H1 (cell line): Measurements from ENCODE around the gene FOXN3. TPM values are rescaled to one million over a fixed set of nuclear protein-coding genes. Genes with fewer than 3 reads are reported as not detected.

Experiments
- CTCF ChIA-PET: fragments of 300-600 bp; sonication (Branson Sonifier 250); formaldehyde crosslinking; loops from one replicate; lab custom pipeline; 2021; ENCODE audit not compliant: partially characterized antibody; lab: Charles Lee
- POLR2A ChIA-PET: fragments of 300-600 bp; sonication (Branson Sonifier 250); formaldehyde crosslinking; loops from one replicate; lab custom pipeline; 2021; ENCODE audit warnings: inconsistent platforms; ENCODE audit not compliant: partially characterized antibody; lab: Charles Lee
- DNase-seq, 2 experiments: peaks; one replicate each; pipeline versions ENCODE4 v3.0.0 to v3.0.0-alpha.2; 2010 to 2022; ENCODE audit warnings: low spot score in 2 of 2, low read depth in 1 of 2, mixed read lengths in 1 of 2
- FAIRE-seq: peaks from 2 replicates; lab custom pipeline; 2011; peaks lifted over from hg19 to GRCh38; lab: Jason Lieb, UNC
- H2AFZ ChIP-seq: 2 replicates; pipeline ENCODE4 v1.8.1; 2012; ENCODE audit warnings: low read length, inconsistent platforms
- H2AK5ac ChIP-seq: 2 replicates; pipeline ENCODE4 v1.6.1; 2013; ENCODE audit warnings: low read depth, low read length
- H2BK120ac ChIP-seq: replicated peaks from 2 replicates; pipeline ENCODE3; 2013; ENCODE audit warnings: low read depth, low read length, inconsistent platforms
- H2BK12ac ChIP-seq: 2 replicates; pipeline ENCODE4 v1.6.1; 2013; ENCODE audit warnings: low read depth, low read length
- H2BK15ac ChIP-seq: 2 replicates; pipeline ENCODE4 v1.6.1; 2013; ENCODE audit warnings: low read length
- H2BK20ac ChIP-seq: 2 replicates; pipeline ENCODE4 v1.6.1; 2013; ENCODE audit warnings: low read length
- H2BK5ac ChIP-seq: 2 replicates; pipeline ENCODE4 v1.6.1; 2013; ENCODE audit warnings: low read depth, low read length
- H3K14ac ChIP-seq: 2 replicates; pipeline ENCODE4 v1.6.1; 2013; ENCODE audit warnings: inconsistent platforms; ENCODE audit not compliant: insufficient read length
- H3K18ac ChIP-seq: 2 replicates; pipeline ENCODE4 v1.6.1; 2013; ENCODE audit warnings: low read length; ENCODE audit errors: extremely low read depth
- H3K23ac ChIP-seq: 2 replicates; pipeline ENCODE4 v1.6.1; 2013; ENCODE audit warnings: inconsistent platforms; ENCODE audit not compliant: insufficient read length
- H3K23me2 ChIP-seq: 2 replicates; pipeline ENCODE4 v1.6.1; 2013; ENCODE audit warnings: low read depth, low read length
- H3K27ac ChIP-seq: 2 replicates; pipeline ENCODE4 v1.6.1; 2011; ENCODE audit warnings: low read depth, low read length, inconsistent platforms
- H3K27me3 ChIP-seq, 4 experiments: replicated peaks in 1 of 4; 1 replicate in 1 of 4; 2 replicates in 3 of 4; pipeline versions ENCODE4 v1.6.1 to v1.8.1; 2011 to 2013; ENCODE audit warnings: low read length in 3 of 4, mild to moderate bottlenecking in 3 of 4, inconsistent platforms in 2 of 4, mixed read lengths in 2 of 4, moderate library complexity in 1 of 4; ENCODE audit not compliant: control insufficient read depth in 3 of 4, insufficient read depth in 3 of 4; ENCODE audit errors: extremely low read depth in 1 of 4
- H3K36me3 ChIP-seq, 4 experiments: 2 replicates each; pipeline versions ENCODE4 v1.6.1 to v1.8.1; 2011 to 2013; ENCODE audit warnings: mild to moderate bottlenecking in 4 of 4, low read length in 3 of 4, moderate library complexity in 2 of 4, control low read depth in 1 of 4, inconsistent platforms in 1 of 4; ENCODE audit not compliant: insufficient read depth in 4 of 4, control insufficient read depth in 2 of 4
- H3K4ac ChIP-seq: replicated peaks from 2 replicates; pipeline ENCODE3; 2013; ENCODE audit warnings: low read length, low read depth, mixed read lengths, inconsistent platforms; ENCODE audit not compliant: insufficient read length
- H3K4me1 ChIP-seq, 4 experiments: replicated peaks in 1 of 4; 1 replicate in 1 of 4; 2 replicates in 3 of 4; pipeline versions ENCODE4 v1.6.1 to v1.8.1; 2011 to 2013; ENCODE audit warnings: low read length in 3 of 4, inconsistent platforms in 2 of 4, mixed read lengths in 1 of 4; ENCODE audit not compliant: insufficient read depth in 4 of 4, control insufficient read depth in 3 of 4
- H3K4me2 ChIP-seq, 2 experiments: 2 replicates each; pipeline versions ENCODE4 v1.6.1 to v1.8.1; 2011 to 2013; ENCODE audit warnings: low read depth in 2 of 2, low read length in 2 of 2, control low read depth in 1 of 2, inconsistent platforms in 1 of 2, mild to moderate bottlenecking in 1 of 2; ENCODE audit not compliant: insufficient read depth in 1 of 2
- H3K4me3 ChIP-seq, 4 experiments: fragments of 200-600, 300-600 bp in 1 of 4; sonication (generic), shearing (Covaris generic), sonication (Bioruptor Twin) in 1 of 4; 2 replicates each; pipeline versions ENCODE4 v1.5.1 to v1.8.1; 2011 to 2016; ENCODE audit warnings: low read length in 4 of 4, low read depth in 3 of 4, control low read depth in 2 of 4, inconsistent platforms in 2 of 4, mild to moderate bottlenecking in 2 of 4, mixed read lengths in 1 of 4, moderate library complexity in 1 of 4; ENCODE audit not compliant: insufficient read depth in 2 of 4; ENCODE audit errors: extremely low read depth in 1 of 4
- H3K56ac ChIP-seq: replicated peaks from 2 replicates; pipeline ENCODE3; 2013; ENCODE audit warnings: low read depth, mild to moderate bottlenecking, mixed read lengths, low read length, inconsistent platforms; ENCODE audit not compliant: insufficient read length
- H3K79me1 ChIP-seq: 2 replicates; pipeline ENCODE4 v1.6.1; 2013; ENCODE audit warnings: low read depth, low read length, control low read depth
- H3K79me2 ChIP-seq, 2 experiments: 2 replicates each; pipeline versions ENCODE4 v1.6.1 to v1.8.1; 2012 to 2013; ENCODE audit warnings: low read length in 2 of 2, mild to moderate bottlenecking in 2 of 2, inconsistent platforms in 1 of 2; ENCODE audit not compliant: insufficient read depth in 2 of 2, control insufficient read depth in 1 of 2
- H3K9ac ChIP-seq, 4 experiments: replicated peaks in 1 of 4; 1 replicate in 1 of 4; 2 replicates in 3 of 4; pipeline versions ENCODE4 v1.6.1 to v1.8.1; 2011 to 2013; ENCODE audit warnings: low read depth in 3 of 4, low read length in 3 of 4, control low read depth in 2 of 4, mild to moderate bottlenecking in 2 of 4, moderate library complexity in 2 of 4, inconsistent platforms in 1 of 4; ENCODE audit errors: extremely low read depth in 1 of 4
- H3K9me3 ChIP-seq, 2 experiments: 2 replicates each; pipeline versions ENCODE4 v1.6.1 to v1.8.1; 2012 to 2013; ENCODE audit warnings: mild to moderate bottlenecking in 2 of 2, moderate library complexity in 2 of 2, control low read depth in 1 of 2, inconsistent platforms in 1 of 2, low read depth in 1 of 2, low read length in 1 of 2, mixed read lengths in 1 of 2; ENCODE audit not compliant: insufficient read depth in 2 of 2
- H4K20me1 ChIP-seq, 2 experiments: replicated peaks in 1 of 2; 2 replicates each; pipeline versions ENCODE3 to v1.8.1; 2011 to 2013; ENCODE audit warnings: inconsistent platforms in 2 of 2, low read length in 2 of 2, mild to moderate bottlenecking in 1 of 2; ENCODE audit not compliant: insufficient read depth in 2 of 2, control insufficient read depth in 1 of 2
- H4K5ac ChIP-seq: 2 replicates; pipeline ENCODE4 v1.6.1; 2013; ENCODE audit warnings: low read length, low read depth, mixed read lengths, inconsistent platforms; ENCODE audit not compliant: insufficient read length
- H4K8ac ChIP-seq: 2 replicates; pipeline ENCODE4 v1.8.0; 2013; ENCODE audit warnings: mild to moderate bottlenecking, moderate library complexity, low read length, inconsistent platforms; ENCODE audit not compliant: insufficient read depth; ENCODE audit errors: extremely low read depth
- H4K91ac ChIP-seq: replicated peaks from 2 replicates; pipeline ENCODE3; 2013; ENCODE audit warnings: low read length, mixed read lengths, inconsistent platforms; ENCODE audit not compliant: insufficient read length
- CBX5 ChIP-seq: fragments of 300-800, 300-1000 bp; sonication (generic); IDR thresholded peaks from 2 replicates; pipeline ENCODE4 v1.7.1; 2016; ENCODE audit warnings: antibody characterized with exemption, low read length, low read depth
- CBX8 ChIP-seq: fragments of 300-800, 300-1000 bp; sonication (generic); IDR thresholded peaks from 2 replicates; pipeline ENCODE4 v1.7.1; 2016; ENCODE audit warnings: low read depth, low read length, borderline replicate concordance
- CTBP2 ChIP-seq: IDR thresholded peaks from 2 replicates; pipeline ENCODE4 v1.7.0; 2011; ENCODE audit warnings: borderline replicate concordance, mild to moderate bottlenecking, moderate library complexity, mixed read lengths, low read length; ENCODE audit not compliant: insufficient read depth, insufficient read length
- GABPA ChIP-seq: IDR thresholded peaks from 2 replicates; pipeline ENCODE4 v1.6.1; 2011; ENCODE audit warnings: mild to moderate bottlenecking, low read length, moderate library complexity, borderline replicate concordance; ENCODE audit not compliant: insufficient read depth
- GTF2F1 ChIP-seq: IDR thresholded peaks from 2 replicates; pipeline ENCODE4 v1.6.1; 2012; ENCODE audit warnings: low read depth, low read length, improper control_type of control experiment, borderline replicate concordance
- HDAC6 ChIP-seq: IDR thresholded peaks from one replicate; pipeline ENCODE4 v1.7.1; 2012; ENCODE audit warnings: low read depth, mild to moderate bottlenecking, inconsistent platforms, low read length, moderate library complexity
- KDM5A ChIP-seq: fragments of 200-600 bp; IDR thresholded peaks from 2 replicates; pipeline ENCODE4 v1.7.1; 2012; ENCODE audit warnings: mild to moderate bottlenecking, low read length, inconsistent platforms, mixed read lengths
- MAFK ChIP-seq: IDR thresholded peaks from 2 replicates; pipeline ENCODE4 v1.6.1; 2012; ENCODE audit warnings: low read depth, mild to moderate bottlenecking, improper control_type of control experiment, low read length
- NRF1 ChIP-seq: IDR thresholded peaks from 2 replicates; pipeline ENCODE4 v1.6.1; 2011; ENCODE audit warnings: mild to moderate bottlenecking, low read depth, low read length, improper control_type of control experiment
- SP2 ChIP-seq: IDR thresholded peaks from 2 replicates; pipeline ENCODE4 v1.6.1; 2012; ENCODE audit warnings: mild to moderate bottlenecking, low read length, inconsistent platforms
- SRF ChIP-seq: IDR thresholded peaks from 2 replicates; pipeline ENCODE4 v1.6.1; 2011; ENCODE audit warnings: mild to moderate bottlenecking, low read depth, low read length, moderate library complexity
- SUZ12 ChIP-seq: fragments of 200-600 bp; sonication (generic); IDR thresholded peaks from 2 replicates; pipeline ENCODE4 v1.6.1; 2012; ENCODE audit warnings: mild to moderate bottlenecking, inconsistent platforms, low read length, moderate library complexity, mixed read lengths
- TAF7 ChIP-seq: optimal IDR thresholded peaks from 2 replicates; pipeline ENCODE3; 2011; ENCODE audit warnings: low read depth, mild to moderate bottlenecking, inconsistent platforms, low read length, moderate library complexity, borderline replicate concordance
- WGBS, 2 experiments: shearing (Covaris generic) in 1 of 2; methylation state at CpG; one replicate each; pipeline versions ENCODE4 v1.1.6 to v1.1.7; 2013 to 2015; ENCODE audit warnings: low lambda C conversion rate in 2 of 2, mixed read lengths in 2 of 2, inconsistent platforms in 1 of 2, low coverage in 1 of 2, missing lambda C conversion rate in 1 of 2; ENCODE audit not compliant: insufficient replicate concordance in 2 of 2, insufficient coverage in 1 of 2, insufficient read length in 1 of 2; ENCODE audit errors: extremely low coverage in 1 of 2, missing lambda C conversion rate in 1 of 2; 5-methylcytosine and 5-hydroxymethylcytosine counted together
- polyA plus RNA-seq, 7 experiments: library from polyadenylated mRNA; depleted of rRNA in 3 of 7; stranded (reverse) in 5 of 7; unstranded in 2 of 7; fragments of >200 nt in 5 of 7; fragments of 200-250 nt in 2 of 7; gene quantifications; 1 replicate in 5 of 7; 2 replicates in 1 of 7; 4 replicates in 1 of 7; pipeline versions ENCODE4 v1.2.1 to v1.2.3, GENCODE V29; 2011 to 2013; ENCODE audit warnings: missing spikeins in 2 of 7, mixed read lengths in 2 of 7
- total RNA-seq: library from RNA; stranded (reverse); fragmentation: NEBNext Ultra II Directional; extraction: Animal tissue kit (Norgen Biotek cat#: 25700); gene quantifications from 2 replicates; pipeline ENCODE4 v1.2.1, GENCODE V29; 2021

Gene FOXN3
- total and polyA plus RNA-seq, 2 of the 8 experiments (the other 6 are each of a cell fraction or from before 2014, with no cell fraction given) = 52.6 to 178 TPM

DNA sequence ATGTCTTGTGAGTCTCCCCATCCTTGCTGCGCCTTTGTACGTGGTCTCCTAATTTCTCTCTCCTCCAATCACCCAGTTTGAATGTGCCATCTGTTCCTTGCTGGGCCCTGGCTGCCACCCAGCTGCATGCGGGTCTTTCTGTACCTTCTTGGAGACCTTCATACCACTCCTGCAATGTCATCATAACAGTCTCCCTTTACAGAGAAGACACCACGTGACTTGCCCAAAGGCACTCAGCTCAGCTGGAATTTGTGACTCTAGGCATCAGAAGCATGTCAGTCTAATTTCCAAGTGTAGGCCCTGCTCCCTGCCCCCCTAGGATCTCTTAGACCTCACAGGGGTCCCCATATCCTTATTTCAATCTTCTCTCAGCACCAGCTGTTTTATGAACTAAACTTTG is 308.4 kb downstream of the FOXN3 start:
- H4K8ac ChIP-seq = no peak overlapping the region
- no peak overlapping the region for H3K14ac ChIP-seq
- DNase-seq (no peak), FAIRE-seq (no peak)
- H3K9me3 ChIP-seq = peaks cover 0 to 2% of the 10 kb centered on the region in 2 experiments; a peak in 1 of 4 replicates
- no peak overlapping the region for H3K56ac ChIP-seq
- H2BK120ac ChIP-seq = no peak overlapping the region
- no peak overlapping the region for H2BK15ac ChIP-seq
- H3K27me3 ChIP-seq = no peaks in the 10 kb centered on the region; a peak in 1 of 7 replicates
- ChIA-PET POLR2A (interaction anchor here (1.5 kb wide), 1 partner anchor 8 kb away, joined by 3 read pairs; no protein-coding TSS in a partner anchor), CTCF (no interaction called here)
- no peak overlapping the region for H2BK12ac ChIP-seq
- no peak overlapping the region for H4K5ac ChIP-seq
- no peak overlapping the region for H2AFZ ChIP-seq
- H3K27ac ChIP-seq = no peak overlapping the region
- H3K36me3 ChIP-seq = no peaks in the 10 kb centered on the region
- H3K23ac ChIP-seq = no peak overlapping the region
- no peaks in the 10 kb centered on the region for H3K4me1 ChIP-seq
- no peak overlapping the region for H3K4me3 ChIP-seq
- H4K20me1 ChIP-seq = no peaks in the 10 kb centered on the region
- H3K18ac ChIP-seq = no peak overlapping the region
- H2BK5ac ChIP-seq = no peak overlapping the region
- H3K4ac ChIP-seq = no peak overlapping the region
- H3K23me2 ChIP-seq = no peaks in the 10 kb centered on the region
- no peak for TF ChIP-seq GABPA
- no peak for TF ChIP-seq SRF
- TF ChIP-seq CBX5 = no peak
- TF ChIP-seq MAFK = no peak
- TF ChIP-seq TAF7 = no peak
- no peak for TF ChIP-seq NRF1
- no peak for TF ChIP-seq GTF2F1
- no peak for TF ChIP-seq CBX8
- TF ChIP-seq KDM5A = no peak
- TF ChIP-seq CTBP2 = no peak
- no peak for TF ChIP-seq SP2
- TF ChIP-seq SUZ12 = no peak
- TF ChIP-seq HDAC6 = no peak
- no peak overlapping the region for H3K9ac ChIP-seq
- no peak overlapping the region for H3K4me2 ChIP-seq
- no peaks in the 10 kb centered on the region for H3K79me2 ChIP-seq
- 88% methylated on average over 4 of the region's 4 CpGs; no CpG with 5 or more reads in 1 of the 2 experiments for WGBS, 2 experiments
- no peak overlapping the region for H4K91ac ChIP-seq
- no peak overlapping the region for H2BK20ac ChIP-seq
- no peak overlapping the region for H2AK5ac ChIP-seq
- no peaks in the 10 kb centered on the region for H3K79me1 ChIP-seq
